ENCODE results near the gene PSMC1. TPM values are rescaled to one million over a fixed set of nuclear protein-coding genes. Genes with fewer than 3 reads are reported as not detected.
A peak's percentile ranks its signal among the peaks of the same experiment; 100 is the strongest.

Gene PSMC1
- total RNA-seq, 1 experiment from 2014 or later: 107 TPM

DNA sequence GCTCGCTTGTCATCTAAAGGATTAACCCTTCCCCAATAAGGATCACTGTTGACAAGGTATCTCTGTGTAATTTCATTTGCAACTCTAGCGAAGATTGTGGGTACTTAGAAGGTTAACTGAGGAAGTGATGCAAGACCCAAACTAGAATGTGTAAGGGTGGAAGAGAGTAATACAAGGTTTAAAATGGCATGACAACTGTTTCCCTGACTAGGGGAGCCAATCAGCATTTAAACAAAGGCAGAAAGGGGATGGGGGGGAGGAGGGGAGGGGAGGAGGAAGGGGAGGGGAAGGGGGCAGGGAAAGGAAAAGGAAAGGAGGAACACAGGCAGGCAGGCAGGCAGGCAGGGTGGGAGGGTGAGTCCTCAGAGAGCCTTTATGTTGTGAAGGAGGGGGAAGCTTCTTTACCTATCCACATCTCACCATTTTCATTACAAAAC, 44.3 kb downstream of the PSMC1 start:
- H3K9me3 Mint-ChIP-seq (ENCODE audit: unreplicated experiment): no peaks in the 10 kb centered on the region
- H3K27me3 Mint-ChIP-seq (ENCODE audit: insufficient read depth, unreplicated experiment): no peaks in the 10 kb centered on the region
- TF ChIP-seq, protein P1, sequence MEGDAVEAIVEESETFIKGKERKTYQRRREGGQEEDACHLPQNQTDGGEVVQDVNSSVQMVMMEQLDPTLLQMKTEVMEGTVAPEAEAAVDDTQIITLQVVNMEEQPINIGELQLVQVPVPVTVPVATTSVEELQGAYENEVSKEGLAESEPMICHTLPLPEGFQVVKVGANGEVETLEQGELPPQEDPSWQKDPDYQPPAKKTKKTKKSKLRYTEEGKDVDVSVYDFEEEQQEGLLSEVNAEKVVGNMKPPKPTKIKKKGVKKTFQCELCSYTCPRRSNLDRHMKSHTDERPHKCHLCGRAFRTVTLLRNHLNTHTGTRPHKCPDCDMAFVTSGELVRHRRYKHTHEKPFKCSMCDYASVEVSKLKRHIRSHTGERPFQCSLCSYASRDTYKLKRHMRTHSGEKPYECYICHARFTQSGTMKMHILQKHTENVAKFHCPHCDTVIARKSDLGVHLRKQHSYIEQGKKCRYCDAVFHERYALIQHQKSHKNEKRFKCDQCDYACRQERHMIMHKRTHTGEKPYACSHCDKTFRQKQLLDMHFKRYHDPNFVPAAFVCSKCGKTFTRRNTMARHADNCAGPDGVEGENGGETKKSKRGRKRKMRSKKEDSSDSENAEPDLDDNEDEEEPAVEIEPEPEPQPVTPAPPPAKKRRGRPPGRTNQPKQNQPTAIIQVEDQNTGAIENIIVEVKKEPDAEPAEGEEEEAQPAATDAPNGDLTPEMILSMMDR (IDR thresholded peaks at IDR 0.05; ENCODE audit: unreplicated experiment): no peak
- CTCF ChIA-PET: interaction anchor here (0.7 to 3.4 kb wide), 6 partner anchors 19 to 458 kb away, joined by 3 to 37 read pairs (median 4); partner anchors contain the start of genes CALM1 and PSMC1
- DNase-seq (ENCODE audit: unreplicated experiment): no peak
- no TSS peak for BruUV-seq (replicated peaks)
- H3K4me1 Mint-ChIP-seq (ENCODE audit: insufficient read depth, unreplicated experiment): no peaks in the 10 kb centered on the region
- H3K4me3 Mint-ChIP-seq (ENCODE audit: unreplicated experiment): no peak overlapping the region
- peaks cover 67% of the 10 kb centered on the region for H3K36me3 Mint-ChIP-seq (ENCODE audit: insufficient read depth, unreplicated experiment)
- POLR2A ChIA-PET: interaction anchor here (1.4 kb wide), 2 partner anchors 15 to 96 kb away, joined by 4 read pairs; no protein-coding TSS in a partner anchor
- intact Hi-C loops (cut with micrococcal nuclease): loop anchor here (1.0 to 5.0 kb wide), 5 partner anchors 97 to 602 kb away; partner anchors contain the start of gene CALM1
- H3K27ac Mint-ChIP-seq (ENCODE audit: low read depth, unreplicated experiment): peak overlapping the region; percentile 31

- TF ChIP-seq, protein P1 (IDR thresholded peaks at IDR 0.05; ENCODE audit: unreplicated experiment): no peak
- no TSS peak for BruUV-seq (replicated peaks)
- H3K27ac Mint-ChIP-seq (ENCODE audit: low read depth, unreplicated experiment): peak overlapping the region; percentile 31
- ChIA-PET CTCF (interaction anchor here (0.6 to 3.4 kb wide), 20 partner anchors 9 to 853 kb away, joined by 3 to 37 read pairs (median 4); partner anchors contain the start of genes CALM1 and PSMC1), POLR2A (interaction anchor here (1.0 to 1.4 kb wide), 5 partner anchors 14 to 396 kb away, joined by 3 to 10 read pairs (median 4); partner anchors contain the start of gene CALM1)
- H3K4me1 Mint-ChIP-seq (ENCODE audit: insufficient read depth, unreplicated experiment): no peaks in the 10 kb centered on the region
- H3K4me3 Mint-ChIP-seq (ENCODE audit: unreplicated experiment): no peak overlapping the region
- no peaks in the 10 kb centered on the region for H3K9me3 Mint-ChIP-seq (ENCODE audit: unreplicated experiment)
- intact Hi-C loops (cut with micrococcal nuclease): loop anchor here (1.0 to 5.0 kb wide), 5 partner anchors 96 to 601 kb away; partner anchors contain the start of gene CALM1
- no peak for DNase-seq (ENCODE audit: unreplicated experiment)
- no peaks in the 10 kb centered on the region for H3K27me3 Mint-ChIP-seq (ENCODE audit: insufficient read depth, unreplicated experiment)
- H3K36me3 Mint-ChIP-seq (ENCODE audit: insufficient read depth, unreplicated experiment): peaks cover 63% of the 10 kb centered on the region
Observed at GRCh38 chr14:90301122-90301521, 44.8 kb downstream of the PSMC1 start.

GRCh38 chr14:90301668-90302090, 45.3 kb downstream of the PSMC1 start:
- no TSS peak for BruUV-seq (replicated peaks)

More at GRCh38 chr14:90301668-90302090, 45.3 kb downstream of the PSMC1 start:
- TF ChIP-seq, protein P1 (IDR thresholded peaks at IDR 0.05; ENCODE audit: unreplicated experiment): peak; percentile 23
- H3K4me3 Mint-ChIP-seq (ENCODE audit: unreplicated experiment): no peak overlapping the region
- H3K4me1 Mint-ChIP-seq (ENCODE audit: insufficient read depth, unreplicated experiment): no peaks in the 10 kb centered on the region
- CTCF ChIA-PET: interaction anchor here (0.6 to 3.4 kb wide), 25 partner anchors 10 to 853 kb away, joined by 3 to 37 read pairs (median 3); partner anchors contain the start of genes CALM1 and PSMC1
- peaks cover 57% of the 10 kb centered on the region for H3K36me3 Mint-ChIP-seq (ENCODE audit: insufficient read depth, unreplicated experiment)
- H3K27ac Mint-ChIP-seq (ENCODE audit: low read depth, unreplicated experiment): peak overlapping the region; percentile 63
- intact Hi-C loops (cut with micrococcal nuclease): loop anchor here (1.0 to 5.0 kb wide), 5 partner anchors 96 to 601 kb away; partner anchors contain the start of gene CALM1
- no peaks in the 10 kb centered on the region for H3K9me3 Mint-ChIP-seq (ENCODE audit: unreplicated experiment)
- no peaks in the 10 kb centered on the region for H3K27me3 Mint-ChIP-seq (ENCODE audit: insufficient read depth, unreplicated experiment)
- peak; percentile 41 for DNase-seq (ENCODE audit: unreplicated experiment)
- POLR2A ChIA-PET: interaction anchor here (1.0 to 1.4 kb wide), 5 partner anchors 14 to 395 kb away, joined by 3 to 10 read pairs (median 4); partner anchors contain the start of gene CALM1
